Endothelial cell of umbilical vein (primary cell): ENCODE results near the gene TRAK1. TPM values are rescaled to one million over a fixed set of nuclear protein-coding genes. Genes with fewer than 3 reads are reported as not detected.

Experiments
- BruUV-seq: library from RNA; stranded (reverse); fragments of 400-500 nt; replicated peaks from 2 replicates; lab custom pipeline; 2021; lab: Mats Ljungman, UMichigan
- CTCF ChIA-PET: fragments of 300-600, 350-600 bp; sonication (Branson Sonifier 250); formaldehyde crosslinking; loops from one replicate; lab custom pipeline; 2021; ENCODE audit warnings: antibody characterized with exemption, inconsistent platforms; lab: Charles Lee
- POLR2A ChIA-PET: fragments of 300-600, 350-600 bp; sonication (Branson Sonifier 250); formaldehyde crosslinking; loops from one replicate; lab custom pipeline; 2021; ENCODE audit warnings: antibody characterized with exemption, inconsistent platforms; lab: Charles Lee
- DNase-seq: peaks from one replicate; pipeline ENCODE4 v3.0.0-alpha.2; 2011; ENCODE audit warnings: low read depth, low spot score
- FAIRE-seq: peaks from 2 replicates; lab custom pipeline; 2011; peaks lifted over from hg19 to GRCh38; lab: Jason Lieb, UNC
- H2AFZ ChIP-seq: 2 replicates; pipeline ENCODE4 v1.6.0; 2012; ENCODE audit warnings: low read depth, low read length, control low read depth, inconsistent platforms
- H3K27ac ChIP-seq: 2 replicates; pipeline ENCODE4 v1.5.1; 2011; ENCODE audit warnings: low read depth, mild to moderate bottlenecking, control low read depth, low read length, moderate library complexity; ENCODE audit not compliant: insufficient read depth
- H3K27me3 ChIP-seq, 2 experiments: 2 replicates each; pipeline versions ENCODE4 v1.6.0 to v1.6.1; 2011; ENCODE audit warnings: low read length in 2 of 2, mixed read lengths in 1 of 2; ENCODE audit not compliant: control insufficient read depth in 2 of 2, insufficient read depth in 2 of 2
- H3K36me3 ChIP-seq, 2 experiments: 2 replicates in 1 of 2; 3 replicates in 1 of 2; pipeline ENCODE4 v1.5.1; 2011; ENCODE audit warnings: low read length in 2 of 2, mild to moderate bottlenecking in 1 of 2, moderate library complexity in 1 of 2; ENCODE audit not compliant: control insufficient read depth in 2 of 2, insufficient read depth in 2 of 2; ENCODE audit errors: extremely low read depth in 1 of 2
- H3K4me1 ChIP-seq: 3 replicates; pipeline ENCODE4 v1.5.1; 2011; ENCODE audit warnings: mild to moderate bottlenecking, low read length; ENCODE audit not compliant: control insufficient read depth, insufficient read depth; ENCODE audit errors: extremely low read depth
- H3K4me2 ChIP-seq: 2 replicates; pipeline ENCODE4 v1.6.1; 2011; ENCODE audit warnings: low read length, control low read depth, mixed read lengths; ENCODE audit not compliant: insufficient read depth
- H3K4me3 ChIP-seq, 3 experiments: fragments of 200-600 bp in 1 of 3; sonication (generic), shearing (Covaris generic) in 1 of 3; replicated peaks in 1 of 3; 2 replicates each; pipeline ENCODE4 v1.5.1; 2011 to 2016; ENCODE audit warnings: control low read depth in 3 of 3, low read length in 3 of 3, mild to moderate bottlenecking in 2 of 3, inconsistent platforms in 1 of 3, low read depth in 1 of 3, moderate library complexity in 1 of 3; ENCODE audit not compliant: insufficient read depth in 1 of 3
- H3K79me2 ChIP-seq: 2 replicates; pipeline ENCODE4 v1.6.0; 2012; ENCODE audit warnings: low read length, inconsistent platforms; ENCODE audit not compliant: control insufficient read depth, insufficient read depth
- H3K9ac ChIP-seq: replicated peaks from 2 replicates; pipeline ENCODE3; 2011; ENCODE audit warnings: low read length, control low read depth; ENCODE audit not compliant: insufficient read depth; ENCODE audit errors: extremely low read depth
- H3K9me1 ChIP-seq: replicated peaks from 3 replicates; pipeline ENCODE4 v1.6.0; 2011; ENCODE audit warnings: mild to moderate bottlenecking, low read length; ENCODE audit not compliant: control insufficient read depth, insufficient read depth; ENCODE audit errors: extremely low read depth
- H3K9me3 ChIP-seq: replicated peaks from 2 replicates; pipeline ENCODE4 v1.5.1; 2012; ENCODE audit warnings: low read length, inconsistent platforms; ENCODE audit not compliant: control insufficient read depth, insufficient read depth
- H4K20me1 ChIP-seq: replicated peaks from 2 replicates; pipeline ENCODE3; 2011; ENCODE audit warnings: mild to moderate bottlenecking, low read length; ENCODE audit not compliant: control insufficient read depth, insufficient read depth; ENCODE audit errors: extremely low read depth
- EZH2 ChIP-seq: IDR thresholded peaks from 2 replicates; pipeline ENCODE4 v1.6.1; 2012; ENCODE audit warnings: borderline replicate concordance, low read depth, mild to moderate bottlenecking, moderate library complexity, low read length, inconsistent platforms; ENCODE audit not compliant: severe bottlenecking
- FOS ChIP-seq: IDR thresholded peaks from 2 replicates; pipeline ENCODE4 v1.6.1; 2011; ENCODE audit warnings: mild to moderate bottlenecking, low read length, moderate library complexity, borderline replicate concordance; ENCODE audit not compliant: insufficient read depth
- GATA2 ChIP-seq: IDR thresholded peaks from 2 replicates; pipeline ENCODE4 v1.7.0; 2011; ENCODE audit warnings: low read depth, mild to moderate bottlenecking, moderate library complexity, mixed read lengths, low read length; ENCODE audit not compliant: insufficient read length, insufficient read depth
- JUN ChIP-seq: IDR thresholded peaks from 2 replicates; pipeline ENCODE4 v1.6.1; 2011; ENCODE audit warnings: borderline replicate concordance, low read depth; ENCODE audit not compliant: insufficient read length, insufficient read depth
- MYC ChIP-seq: IDR thresholded peaks from one replicate; pipeline ENCODE4 v1.6.1; 2011; ENCODE audit warnings: mild to moderate bottlenecking, low read depth, low read length
- POLR2A ChIP-seq: IDR thresholded peaks from 2 replicates; pipeline ENCODE4 v1.6.1; 2012; ENCODE audit warnings: low read depth, mild to moderate bottlenecking, control low read depth, low read length
- dilution Hi-C: fragments of 300-500 bp; cut with MboI; formaldehyde crosslinking; loops from one replicate; pipeline ENCODE4 v1.15.0; 2019; ENCODE audit warnings: low sequenced_read_pairs; ENCODE audit not compliant: extremely low pct_ligation_motif_present
- intact Hi-C: fragments of 100-400 bp; cut with micrococcal nuclease; formaldehyde crosslinking; loops from one replicate; pipeline ENCODE4 v1.10.0; 2022
- polyA plus RNA-seq, 4 experiments: library from polyadenylated mRNA; depleted of rRNA in 3 of 4; stranded (reverse) in 3 of 4; unstranded in 1 of 4; fragments of >200 nt; gene quantifications; 2 replicates each; pipeline versions ENCODE4 v1.2.1 to v1.2.3, GENCODE V29; 2011 to 2012; ENCODE audit warnings: missing spikeins in 1 of 4
- total RNA-seq: library from RNA; stranded (reverse); gene quantifications from 2 replicates; pipeline ENCODE4 v1.2.3, GENCODE V29; 2021
- TF ChIP-seq, protein P1 (sequence below), 2 donors: IDR thresholded peaks; 1 replicate in 1 of 2; 2 replicates in 1 of 2; pipeline ENCODE4 v1.5.1; 2011; ENCODE audit warnings: low read length in 2 of 2, mild to moderate bottlenecking in 2 of 2, moderate library complexity in 2 of 2, control low read depth in 1 of 2, inconsistent platforms in 1 of 2, low read depth in 1 of 2; ENCODE audit not compliant: insufficient read depth in 1 of 2; ENCODE audit errors: extremely low read depth in 1 of 2

The TRAK1 gene
- total and polyA plus RNA-seq, 2 donors (not counting 3 experiments of a cell fraction or from before 2014, with no cell fraction given) = 38.5 to 59.6 TPM

- ChIA-PET POLR2A (no interaction called here), CTCF (interaction anchor here (1.0 to 2.6 kb wide), 3 partner anchors 9 to 33 kb away, joined by 4 to 7 read pairs (median 5); no protein-coding TSS in a partner anchor)
- peak; percentile 91 for DNase-seq
- Histone ChIP-seq H3K4me2 (no peak overlapping the region), H3K4me3 (no peak overlapping the region), H4K20me1 (no peaks in the 10 kb centered on the region), H3K79me2 (peaks cover 31% of the 10 kb centered on the region), H3K9ac (peak overlapping the region; percentile 15), H3K9me3 (no peaks in the 10 kb centered on the region), H3K36me3 (no peaks in the 10 kb centered on the region), H3K27me3 (no peaks in the 10 kb centered on the region), H3K27ac (peak overlapping the region; percentile 69), H2AFZ (no peak overlapping the region), H3K4me1 (peaks cover 42% of the 10 kb centered on the region), H3K9me1 (no peaks in the 10 kb centered on the region)
- dilution Hi-C loops = no loop called here
- peak; percentile 56 for FAIRE-seq
- no TSS peak for BruUV-seq
- no peak for TF ChIP-seq JUN
- TF ChIP-seq GATA2 = peak; percentile 18
- no peak for TF ChIP-seq POLR2A
- intact Hi-C loops = no loop called here
These were observed 24.5 kb upstream of the TRAK1 start for GRCh38 chr3:42066516-42067181.

DNA sequence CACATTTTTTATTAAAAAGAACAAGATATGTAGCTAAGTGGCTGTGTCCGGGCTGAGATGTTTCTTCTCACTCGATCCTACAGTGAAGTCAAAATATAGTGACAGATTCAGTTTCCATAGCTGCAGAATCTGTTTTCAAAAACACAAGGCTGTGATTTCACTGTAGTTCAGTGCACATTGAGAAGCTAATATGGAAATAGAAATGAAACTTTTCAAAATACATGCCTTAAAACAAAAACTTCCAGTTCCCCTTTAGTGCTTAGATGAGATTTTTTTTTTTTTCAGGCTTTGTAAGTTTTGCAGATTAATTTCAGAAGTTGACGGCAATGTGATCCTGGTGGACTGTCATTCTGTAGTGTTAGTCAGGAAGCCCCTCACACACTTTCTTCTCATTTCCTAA lies 23.8 kb upstream of the TRAK1 start:
- intact Hi-C loops = no loop called here
- TF ChIP-seq, protein P1, sequence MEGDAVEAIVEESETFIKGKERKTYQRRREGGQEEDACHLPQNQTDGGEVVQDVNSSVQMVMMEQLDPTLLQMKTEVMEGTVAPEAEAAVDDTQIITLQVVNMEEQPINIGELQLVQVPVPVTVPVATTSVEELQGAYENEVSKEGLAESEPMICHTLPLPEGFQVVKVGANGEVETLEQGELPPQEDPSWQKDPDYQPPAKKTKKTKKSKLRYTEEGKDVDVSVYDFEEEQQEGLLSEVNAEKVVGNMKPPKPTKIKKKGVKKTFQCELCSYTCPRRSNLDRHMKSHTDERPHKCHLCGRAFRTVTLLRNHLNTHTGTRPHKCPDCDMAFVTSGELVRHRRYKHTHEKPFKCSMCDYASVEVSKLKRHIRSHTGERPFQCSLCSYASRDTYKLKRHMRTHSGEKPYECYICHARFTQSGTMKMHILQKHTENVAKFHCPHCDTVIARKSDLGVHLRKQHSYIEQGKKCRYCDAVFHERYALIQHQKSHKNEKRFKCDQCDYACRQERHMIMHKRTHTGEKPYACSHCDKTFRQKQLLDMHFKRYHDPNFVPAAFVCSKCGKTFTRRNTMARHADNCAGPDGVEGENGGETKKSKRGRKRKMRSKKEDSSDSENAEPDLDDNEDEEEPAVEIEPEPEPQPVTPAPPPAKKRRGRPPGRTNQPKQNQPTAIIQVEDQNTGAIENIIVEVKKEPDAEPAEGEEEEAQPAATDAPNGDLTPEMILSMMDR (IDR thresholded peaks at IDR 0.05; ENCODE audit: extremely low read depth in 1 of 2, insufficient read depth in 1 of 2, low read depth in 1 of 2, low read length in 2 of 2) = no peak
- TF ChIP-seq JUN = no peak
- no peak for TF ChIP-seq FOS
- TF ChIP-seq MYC = no peak
- no peak for TF ChIP-seq EZH2
- H3K4me2 ChIP-seq = no peak overlapping the region
- dilution Hi-C loops = no loop called here
- H3K27ac ChIP-seq = peak overlapping the region; percentile 69
- H3K9me1 ChIP-seq = no peaks in the 10 kb centered on the region
- ChIA-PET POLR2A (no interaction called here), CTCF (interaction anchor here (1.0 to 2.6 kb wide), 2 partner anchors 17 to 32 kb away, joined by 5 to 7 read pairs; no protein-coding TSS in a partner anchor)
- no peaks in the 10 kb centered on the region for H3K36me3 ChIP-seq
- H2AFZ ChIP-seq = no peak overlapping the region
- no peaks in the 10 kb centered on the region for H3K27me3 ChIP-seq
- peak overlapping the region; percentile 15 for H3K9ac ChIP-seq
- DNase-seq = peak; percentile 66
- FAIRE-seq = peak; percentile 72
- no peaks in the 10 kb centered on the region for H3K9me3 ChIP-seq
- peaks cover 41% of the 10 kb centered on the region for H3K4me1 ChIP-seq
- H3K79me2 ChIP-seq = peaks cover 31% of the 10 kb centered on the region
- H4K20me1 ChIP-seq = no peaks in the 10 kb centered on the region
- no TSS peak for BruUV-seq
- H3K4me3 ChIP-seq = no peak overlapping the region
